ENCODE data around the gene HS6ST3.
"Not testable (repeated sequence)": the region's sequence is repeated elsewhere in the genome, so short reads cannot be mapped to it uniquely, and the experiment has no call there.

The HS6ST3 gene

GRCh38 chr13:96089749-96090239, at the start of gene HS6ST3:
TSS of gene HS6ST3 (plus strand) at chr13:96090107.
- H3K27ac Mint-ChIP-seq: no peak within 1 kb of the TSS
- H3K4me3 Mint-ChIP-seq: no peak within 1 kb of the TSS
- H3K27me3 Mint-ChIP-seq: peaks cover 50% of the 10 kb centered on the region
- no peaks in the 10 kb centered on the region for H3K9me3 Mint-ChIP-seq
- H3K36me3 Mint-ChIP-seq: no peaks in the 10 kb centered on the region
- peaks cover 7% of the 10 kb centered on the region for H3K4me1 Mint-ChIP-seq
- ATAC-seq: peak; percentile 29

- Mint-ChIP-seq H3K4me1 (no peaks in the 10 kb centered on the region), H3K4me3 (no peak overlapping the region), H3K36me3 (peaks cover 6% of the 10 kb centered on the region), H3K9me3 (peaks cover 7% of the 10 kb centered on the region), H3K27me3 (no peaks in the 10 kb centered on the region), H3K27ac (no peak overlapping the region)
- no peak for ATAC-seq
These were observed 48.4 kb upstream of the HS6ST3 start for GRCh38 chr13:96041326-96042110.

GRCh38 chr13:96044238-96044637, 45.7 kb upstream of the HS6ST3 start:
- peaks cover 6% of the 10 kb centered on the region for H3K36me3 Mint-ChIP-seq
- H3K9me3 Mint-ChIP-seq: peaks cover 7% of the 10 kb centered on the region
- ATAC-seq: no peak
- no peaks in the 10 kb centered on the region for H3K4me1 Mint-ChIP-seq
- H3K27ac Mint-ChIP-seq: no peak overlapping the region
- H3K27me3 Mint-ChIP-seq: no peaks in the 10 kb centered on the region
- no peak overlapping the region for H3K4me3 Mint-ChIP-seq

- not testable (repeated sequence) for H3K9me3 Mint-ChIP-seq, H3K4me1 Mint-ChIP-seq, ATAC-seq, H3K27me3 Mint-ChIP-seq, H3K27ac Mint-ChIP-seq, H3K4me3 Mint-ChIP-seq, H3K36me3 Mint-ChIP-seq
These were observed 43.3 kb upstream of the HS6ST3 start for GRCh38 chr13:96046449-96047126.

GRCh38 chr13:96050955-96051354, 39.0 kb upstream of the HS6ST3 start:
- H3K9me3 Mint-ChIP-seq, H3K27me3 Mint-ChIP-seq, ATAC-seq, H3K4me3 Mint-ChIP-seq, H3K27ac Mint-ChIP-seq, H3K36me3 Mint-ChIP-seq: not testable (repeated sequence)
- peaks cover 11% of the 10 kb centered on the region for H3K4me1 Mint-ChIP-seq

- not testable (repeated sequence) for H3K36me3 Mint-ChIP-seq, H3K4me3 Mint-ChIP-seq, ATAC-seq, H3K27ac Mint-ChIP-seq, H3K27me3 Mint-ChIP-seq, H3K9me3 Mint-ChIP-seq
- peaks cover 11% of the 10 kb centered on the region for H3K4me1 Mint-ChIP-seq
These were observed 38.4 kb upstream of the HS6ST3 start for GRCh38 chr13:96051491-96051890.

- not testable (repeated sequence) for H3K36me3 Mint-ChIP-seq
These were observed 38.0 kb upstream of the HS6ST3 start for GRCh38 chr13:96051946-96052345.

GRCh38 chr13:96052656-96053002, 37.3 kb upstream of the HS6ST3 start:
- Mint-ChIP-seq H3K27ac (peak overlapping the region; percentile 67), H3K4me3 (peak overlapping the region; percentile 87), H3K36me3 (no peaks in the 10 kb centered on the region), H3K27me3 (no peaks in the 10 kb centered on the region), H3K9me3 (peaks cover 2% of the 10 kb centered on the region), H3K4me1 (peaks cover 11% of the 10 kb centered on the region)
- peak; percentile 41 for ATAC-seq

More at GRCh38 chr13:96051946-96052345, 38.0 kb upstream of the HS6ST3 start:
- not testable (repeated sequence) for ATAC-seq, H3K4me3 Mint-ChIP-seq, H3K27me3 Mint-ChIP-seq, H3K27ac Mint-ChIP-seq, H3K9me3 Mint-ChIP-seq
- peaks cover 11% of the 10 kb centered on the region for H3K4me1 Mint-ChIP-seq

- Mint-ChIP-seq H3K9me3 (peaks cover 2% of the 10 kb centered on the region), H3K36me3 (no peaks in the 10 kb centered on the region), H3K27me3 (no peaks in the 10 kb centered on the region), H3K27ac (peak within 1 kb of the TSS; percentile 67), H3K4me3 (peak within 1 kb of the TSS; percentile 87), H3K4me1 (peaks cover 11% of the 10 kb centered on the region)
- ATAC-seq: peak; percentile 95
These were observed 36.8 kb upstream of the HS6ST3 start, which contains the start of gene UGGT2 for GRCh38 chr13:96053003-96053703. TSS of gene UGGT2 (minus strand) at chr13:96053401. CDS start at chr13:96053312, 89 bp downstream.

GRCh38 chr13:96065849-96066248, 24.1 kb upstream of the HS6ST3 start:
- peaks cover 7% of the 10 kb centered on the region for H3K27me3 Mint-ChIP-seq
- peaks cover 3% of the 10 kb centered on the region for H3K9me3 Mint-ChIP-seq
- no peak overlapping the region for H3K4me3 Mint-ChIP-seq
- no peaks in the 10 kb centered on the region for H3K4me1 Mint-ChIP-seq
- H3K27ac Mint-ChIP-seq: no peak overlapping the region
- no peaks in the 10 kb centered on the region for H3K36me3 Mint-ChIP-seq
- ATAC-seq: no peak

- H3K4me3 Mint-ChIP-seq: no peak overlapping the region
- no peaks in the 10 kb centered on the region for H3K36me3 Mint-ChIP-seq
- H3K4me1 Mint-ChIP-seq: no peaks in the 10 kb centered on the region
- peaks cover 17% of the 10 kb centered on the region for H3K27me3 Mint-ChIP-seq
- no peak for ATAC-seq
- no peak overlapping the region for H3K27ac Mint-ChIP-seq
- H3K9me3 Mint-ChIP-seq: peaks cover 3% of the 10 kb centered on the region
These were observed 21.2 kb upstream of the HS6ST3 start for GRCh38 chr13:96068729-96069128.

- Mint-ChIP-seq H3K4me1 (no peaks in the 10 kb centered on the region), H3K4me3 (no peak overlapping the region)
- no peak for ATAC-seq
These were observed 18.4 kb upstream of the HS6ST3 start for GRCh38 chr13:96071504-96071903.

GRCh38 chr13:96072392-96072791, 17.5 kb upstream of the HS6ST3 start:
- Mint-ChIP-seq H3K27ac (no peak overlapping the region), H3K4me3 (no peak overlapping the region), H3K36me3 (no peaks in the 10 kb centered on the region), H3K4me1 (no peaks in the 10 kb centered on the region), H3K9me3 (peaks cover 3% of the 10 kb centered on the region), H3K27me3 (peaks cover 21% of the 10 kb centered on the region)
- ATAC-seq: no peak

More at GRCh38 chr13:96071504-96071903, 18.4 kb upstream of the HS6ST3 start:
- H3K27ac Mint-ChIP-seq: no peak overlapping the region
- no peaks in the 10 kb centered on the region for H3K36me3 Mint-ChIP-seq
- peaks cover 12% of the 10 kb centered on the region for H3K27me3 Mint-ChIP-seq
- H3K9me3 Mint-ChIP-seq: peaks cover 3% of the 10 kb centered on the region

- peaks cover 21% of the 10 kb centered on the region for H3K27me3 Mint-ChIP-seq
- H3K36me3 Mint-ChIP-seq: no peaks in the 10 kb centered on the region
- no peaks in the 10 kb centered on the region for H3K4me1 Mint-ChIP-seq
- no peak overlapping the region for H3K4me3 Mint-ChIP-seq
- peaks cover 3% of the 10 kb centered on the region for H3K9me3 Mint-ChIP-seq
- ATAC-seq: no peak
- no peak overlapping the region for H3K27ac Mint-ChIP-seq
These were observed 13.9 kb upstream of the HS6ST3 start for GRCh38 chr13:96075953-96076543.

GRCh38 chr13:96080676-96081075, 9.2 kb upstream of the HS6ST3 start:
- Mint-ChIP-seq H3K4me1 (no peaks in the 10 kb centered on the region), H3K36me3 (no peaks in the 10 kb centered on the region), H3K9me3 (peaks cover 3% of the 10 kb centered on the region), H3K4me3 (no peak overlapping the region), H3K27ac (no peak overlapping the region), H3K27me3 (peaks cover 12% of the 10 kb centered on the region)
- ATAC-seq: no peak

Measured in stimulated activated memory B cell treated with anti-CD40 and anti-IgM and Interleukin-4, amounts not matched to agents 10 μg/mL and 1 μg/mL and 100 μg/mL, for 72 hours (primary cell).